GM19468 (cell line): ENCODE results near the gene RIPOR3.
"Not testable (repeated sequence)": the region's sequence is repeated elsewhere in the genome, so short reads cannot be mapped to it uniquely, and the experiment has no call there.

Experiments used
- ATAC-seq: cut with Tn5 transposase; IDR thresholded peaks from one replicate; pipeline ENCODE4 v1.9.1; 2021; ENCODE audit warnings: mild to moderate bottlenecking, moderate library complexity, moderate number of reproducible peaks; ENCODE audit not compliant: unreplicated experiment; ENCODE audit errors: extremely low read depth

The RIPOR3 gene

GRCh38 chr20:50615407-50615806 is 75.9 kb downstream of the RIPOR3 start:
- no peak for ATAC-seq

- no peak for ATAC-seq
These were observed 77.7 kb downstream of the RIPOR3 start for GRCh38 chr20:50613438-50614169.

DNA sequence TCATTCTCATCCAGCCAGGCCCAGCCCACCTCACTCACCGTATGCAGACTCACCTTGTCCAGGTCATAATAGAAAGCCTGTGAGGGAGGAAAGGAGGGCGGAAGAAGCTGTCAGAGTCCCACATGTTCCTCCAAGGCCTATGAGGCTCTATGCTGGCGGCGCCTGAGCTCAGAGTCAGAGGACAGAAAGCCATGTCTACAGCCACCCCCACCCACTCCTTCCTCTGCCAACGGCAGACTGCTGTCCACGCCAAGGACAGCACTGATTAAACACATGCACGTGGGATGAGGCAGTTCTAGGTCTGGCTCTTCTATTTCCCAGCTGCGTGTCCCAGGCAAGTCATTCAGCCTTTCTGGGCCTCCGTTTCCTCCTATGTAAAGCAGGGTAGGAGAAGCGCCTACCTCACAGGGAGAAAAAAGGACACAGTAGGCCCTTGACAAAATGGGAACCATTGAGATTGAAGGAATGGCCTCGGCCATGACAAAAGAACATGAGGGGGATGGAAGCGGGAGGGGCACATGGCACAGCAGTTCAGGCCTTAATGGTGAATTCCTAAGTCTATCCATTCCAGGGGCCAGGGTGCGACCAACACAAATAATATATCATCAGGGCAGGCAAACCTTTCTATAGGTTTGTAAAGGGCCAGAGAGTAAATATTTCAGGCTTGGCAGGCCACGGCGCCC is 80.1 kb downstream of the RIPOR3 start:
- no peak for ATAC-seq

- no peak for ATAC-seq
These were observed 81.1 kb downstream of the RIPOR3 start for GRCh38 chr20:50610212-50610718.

- ATAC-seq: no peak
These were observed 81.8 kb downstream of the RIPOR3 start for GRCh38 chr20:50609438-50609989.

- ATAC-seq: no peak
These were observed 82.6 kb downstream of the RIPOR3 start for GRCh38 chr20:50608750-50609104.

DNA sequence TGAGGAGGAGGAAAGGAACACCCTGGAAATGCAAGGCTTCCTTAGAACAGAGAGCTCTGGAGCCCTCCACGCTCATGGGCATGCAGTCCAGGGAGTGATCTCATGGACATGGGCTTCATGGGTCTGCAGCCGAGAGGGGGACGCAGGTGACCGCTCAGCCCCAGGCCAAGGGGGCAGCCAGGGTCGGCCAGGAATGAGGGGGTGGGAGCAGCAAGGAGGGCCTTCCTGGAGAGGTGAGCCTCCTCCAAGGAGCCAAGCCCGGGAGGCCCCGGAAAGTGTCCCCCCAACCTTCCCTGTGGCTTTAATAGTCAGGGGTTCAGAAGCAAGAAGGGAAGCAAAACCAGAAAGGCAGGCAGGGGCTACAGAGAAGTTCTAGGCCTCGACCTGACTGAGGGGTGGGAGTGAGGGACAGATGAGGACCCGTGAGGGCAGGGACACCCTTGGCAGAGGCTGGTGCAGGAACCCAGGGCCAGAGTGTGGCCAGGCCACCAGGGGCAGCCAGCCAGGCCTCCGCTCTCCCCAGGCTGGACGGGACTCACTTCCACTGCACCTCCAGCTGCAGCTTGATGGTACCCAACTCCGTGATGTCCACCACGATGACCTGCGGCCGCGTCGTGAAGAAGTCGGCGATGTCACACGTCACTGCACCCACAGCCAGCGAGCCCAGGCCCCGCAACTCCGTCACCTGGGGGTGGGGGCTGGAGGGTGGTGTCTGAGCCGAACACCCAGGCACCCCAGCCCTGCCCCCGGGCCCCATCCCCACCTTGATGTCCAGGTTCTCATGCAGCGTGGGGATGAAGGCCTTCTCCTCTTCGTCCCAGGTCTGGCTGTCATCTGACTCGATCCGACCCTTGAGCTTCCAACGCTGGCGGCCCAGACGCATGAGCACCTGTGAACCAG is 83.2 kb downstream of the RIPOR3 start:
- no peak for ATAC-seq

DNA sequence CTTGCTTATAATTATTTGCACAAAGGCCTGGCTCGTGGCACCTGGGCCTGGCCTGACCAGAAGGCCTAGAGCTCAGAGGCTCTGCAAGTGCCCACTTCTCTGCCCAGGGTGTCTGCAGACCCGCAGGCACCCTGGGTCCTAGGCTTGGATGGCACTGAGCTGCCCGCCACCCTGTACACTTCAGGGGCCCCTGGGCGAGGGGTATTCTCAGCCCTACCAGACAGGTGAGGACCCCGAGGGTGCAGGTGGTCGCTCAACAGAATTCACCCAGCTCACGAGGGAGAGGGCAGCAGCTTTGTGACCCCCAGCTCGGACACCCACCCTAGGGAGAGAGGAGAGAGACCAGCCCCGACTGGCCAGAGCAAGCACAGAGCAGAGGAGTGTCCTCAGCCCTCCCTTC is 83.9 kb downstream of the RIPOR3 start:
- no peak for ATAC-seq

DNA sequence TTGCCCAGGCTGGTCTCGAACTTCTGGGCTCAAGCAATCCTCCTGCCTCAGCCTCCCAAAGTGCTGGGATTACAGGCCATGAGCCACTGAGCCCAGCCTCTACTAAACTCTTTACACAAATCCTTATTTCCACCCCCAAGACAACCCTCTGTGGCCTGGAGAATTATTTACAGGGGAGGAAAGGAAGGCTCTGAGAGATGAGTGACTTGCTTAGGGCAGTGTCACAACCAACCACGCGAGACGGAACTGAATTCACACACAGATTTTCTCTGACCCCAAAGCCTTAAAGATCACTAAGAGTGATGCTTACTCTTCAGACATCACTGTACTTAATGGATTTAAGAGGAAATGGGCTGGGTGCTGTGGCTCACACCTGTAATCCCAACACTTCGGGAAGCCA is 86.2 kb downstream of the RIPOR3 start:
- ATAC-seq: no peak

- ATAC-seq: no peak
These were observed 86.9 kb downstream of the RIPOR3 start for GRCh38 chr20:50604451-50604850.

GRCh38 chr20:50602432-50603088 is 88.8 kb downstream of the RIPOR3 start:
- ATAC-seq: no peak

DNA sequence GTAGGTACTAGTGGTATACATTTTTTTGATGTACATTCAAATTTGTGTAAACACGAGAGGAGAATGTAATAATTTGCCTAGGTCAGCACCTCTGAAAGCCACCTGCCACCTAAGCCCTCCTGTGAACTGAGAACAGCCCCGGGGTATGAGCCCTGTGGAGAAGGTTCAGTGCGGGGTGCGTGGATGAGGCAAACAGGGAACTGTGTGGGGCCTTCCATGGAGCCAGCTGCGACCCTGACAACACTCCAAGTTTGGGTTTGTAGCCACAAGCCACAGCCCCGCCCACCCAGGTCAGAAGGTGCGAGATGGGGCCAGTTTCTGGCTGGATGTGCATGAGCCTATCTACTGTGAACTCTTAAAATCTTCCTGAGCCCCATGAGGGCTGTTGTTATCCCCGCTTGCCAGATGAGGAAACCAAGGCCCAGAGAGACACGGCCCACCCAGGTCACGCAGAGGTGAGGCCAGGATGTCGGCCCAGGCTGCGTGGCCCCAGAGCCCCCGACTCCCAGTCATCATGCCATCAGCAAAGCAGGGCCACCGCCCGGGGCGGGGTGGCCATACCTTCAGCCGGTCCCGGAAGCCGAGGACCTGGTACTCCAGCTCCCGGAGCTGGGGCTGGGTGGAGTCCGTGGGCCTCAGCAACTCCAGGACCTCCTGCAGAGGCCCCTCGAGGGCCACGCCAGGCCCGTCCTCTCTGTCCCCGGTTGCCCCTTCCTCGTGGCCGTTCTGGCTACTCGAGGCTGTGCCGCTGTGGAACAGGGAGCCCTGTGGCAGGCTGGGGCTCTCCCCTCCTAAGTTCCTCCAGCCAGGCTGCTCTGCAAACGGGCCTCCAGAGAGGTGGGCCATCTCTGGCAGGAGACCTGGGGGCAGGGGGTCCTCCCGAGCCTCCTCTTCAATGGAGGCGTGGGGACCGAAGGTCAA is 89.6 kb downstream of the RIPOR3 start:
- ATAC-seq: no peak

GRCh38 chr20:50600281-50600895 is 91.0 kb downstream of the RIPOR3 start:
- ATAC-seq: no peak

DNA sequence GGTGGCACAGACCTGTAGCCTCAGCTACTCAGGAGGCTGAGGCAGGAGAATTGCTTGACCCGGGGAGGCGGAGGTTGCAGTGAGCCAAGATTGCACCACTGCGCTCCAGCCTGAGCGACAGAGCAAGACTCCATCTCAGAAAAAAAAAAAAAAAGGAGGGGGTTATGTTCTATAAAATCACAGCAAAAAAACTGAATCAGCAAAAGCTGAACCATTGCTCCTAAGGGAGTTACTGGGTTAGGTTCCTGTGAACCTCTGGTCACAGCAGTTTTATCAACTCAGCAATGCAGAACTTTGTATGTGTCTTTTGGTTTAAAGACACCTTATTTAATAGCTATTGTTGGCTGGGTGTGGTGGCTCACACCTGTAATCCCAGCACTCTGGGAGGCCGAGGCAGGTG is 92.6 kb downstream of the RIPOR3 start:
- ATAC-seq: not testable (repeated sequence)

GRCh38 chr20:50598074-50598473 is 93.3 kb downstream of the RIPOR3 start:
- ATAC-seq: no peak

GRCh38 chr20:50597406-50597969 is 93.9 kb downstream of the RIPOR3 start:
- ATAC-seq: no peak

- ATAC-seq: no peak
These were observed 94.7 kb downstream of the RIPOR3 start for GRCh38 chr20:50596694-50597021.

DNA sequence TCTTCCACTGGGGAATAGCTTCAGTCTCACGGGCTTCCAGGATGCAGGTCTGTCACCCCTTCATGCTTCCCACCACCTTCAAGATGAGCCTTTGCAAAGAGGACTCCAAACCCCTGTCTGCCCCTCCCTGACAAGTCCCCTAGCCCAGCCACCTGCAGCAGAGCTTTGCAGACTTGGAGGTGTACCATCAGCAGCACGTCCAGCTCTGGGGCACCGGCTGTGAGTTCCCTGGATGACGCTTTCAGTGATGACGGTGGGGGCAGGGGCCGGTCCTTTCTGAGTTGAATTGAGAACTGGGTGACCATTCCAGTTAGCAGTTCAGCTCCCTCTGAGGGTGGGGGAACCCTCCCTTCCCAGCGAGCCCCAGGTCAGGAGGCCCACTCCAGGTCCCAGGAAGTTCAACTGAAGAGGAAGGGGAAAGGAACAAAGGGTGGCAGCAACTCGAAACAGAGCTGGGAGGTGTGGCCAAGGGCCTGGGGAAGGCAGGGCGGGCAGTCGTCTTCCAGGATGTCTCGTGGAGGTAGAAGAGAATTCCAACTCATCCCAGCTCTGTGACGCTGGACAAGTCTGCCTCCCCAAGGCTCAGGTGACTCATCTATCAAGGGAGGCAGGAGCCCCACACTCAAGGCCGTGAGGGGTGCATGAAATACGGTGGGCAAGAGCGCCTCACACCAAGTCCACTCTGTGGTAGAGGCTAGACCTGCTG is 95.2 kb downstream of the RIPOR3 start:
- no peak for ATAC-seq
